GM18951 (cell line): ENCODE results near the gene ACYP2.

Source experiments
- POLR2A ChIP-seq: IDR thresholded peaks from 4 replicates; pipeline ENCODE4 v1.6.1; 2011; ENCODE audit warnings: mild to moderate bottlenecking; ENCODE audit not compliant: insufficient read length, insufficient read depth; ENCODE audit errors: extremely low read depth
- in situ Hi-C: fragments of 300-500 bp; cut with MboI; formaldehyde crosslinking; loops from one replicate; pipeline ENCODE4 v1.12.0; 2022; ENCODE audit warnings: low sequenced_read_pairs, mixed read lengths, inconsistent platforms; ENCODE audit not compliant: unreplicated experiment

The ACYP2 gene

GRCh38 chr2:54325148-54325547, 209.7 kb downstream of the ACYP2 start:
- TF ChIP-seq POLR2A, result no peak
- in situ Hi-C loops, result no loop called here

- no peak for TF ChIP-seq POLR2A
- in situ Hi-C loops, result no loop called here
Measured at GRCh38 chr2:54329482-54330161, 214.2 kb downstream of the ACYP2 start.

GRCh38 chr2:54330162-54330925, 214.9 kb downstream of the ACYP2 start:
- TF ChIP-seq POLR2A, result no peak
- in situ Hi-C loops, result no loop called here

GRCh38 chr2:54330926-54331835, 215.8 kb downstream of the ACYP2 start:
- TF ChIP-seq POLR2A, result no peak
- in situ Hi-C loops, result no loop called here

- no peak for TF ChIP-seq POLR2A
- in situ Hi-C loops, result no loop called here
Measured at GRCh38 chr2:54332386-54332785, 217.0 kb downstream of the ACYP2 start.

GRCh38 chr2:54336136-54336976, 220.9 kb downstream of the ACYP2 start:
- no peak for TF ChIP-seq POLR2A
- in situ Hi-C loops, result no loop called here

GRCh38 chr2:54336977-54337255, 221.5 kb downstream of the ACYP2 start:
- in situ Hi-C loops, result no loop called here
- no peak for TF ChIP-seq POLR2A

- TF ChIP-seq POLR2A, result no peak
- in situ Hi-C loops, result no loop called here
Measured at GRCh38 chr2:54341656-54342055, 226.2 kb downstream of the ACYP2 start.

GRCh38 chr2:54342603-54343002, 227.2 kb downstream of the ACYP2 start:
- TF ChIP-seq POLR2A, result no peak
- in situ Hi-C loops, result no loop called here

- TF ChIP-seq POLR2A, result no peak
- in situ Hi-C loops, result no loop called here
Measured at GRCh38 chr2:54347622-54348021, 232.2 kb downstream of the ACYP2 start.

- no peak for TF ChIP-seq POLR2A
- in situ Hi-C loops, result no loop called here
Measured at GRCh38 chr2:54348646-54349045, 233.2 kb downstream of the ACYP2 start.

- in situ Hi-C loops, result no loop called here
- no peak for TF ChIP-seq POLR2A
Measured at GRCh38 chr2:54350426-54350825, 235.0 kb downstream of the ACYP2 start.

GRCh38 chr2:54353216-54353615, 237.8 kb downstream of the ACYP2 start:
- in situ Hi-C loops, result no loop called here
- TF ChIP-seq POLR2A, result no peak
